HepG2 (cell line): ENCODE results near the gene NT5DC1. TPM values are rescaled to one million over a fixed set of nuclear protein-coding genes. Genes with fewer than 3 reads are reported as not detected.

ENCODE experiments used
- FOXK1 ChIP-seq: sonication (generic); formaldehyde crosslinking; IDR thresholded peaks from 2 replicates; pipeline ENCODE4 v1.4.0; 2020; ENCODE audit warnings: low read depth, missing genetic modification reagents, borderline replicate concordance
- KAT2B ChIP-seq: fragments of 150-350 bp; IDR thresholded peaks from 2 replicates; pipeline ENCODE4 v1.6.1; 2014; ENCODE audit warnings: low read depth, low read length, borderline replicate concordance
- NAIF1 ChIP-seq: sonication (generic); formaldehyde crosslinking; IDR thresholded peaks from 2 replicates; pipeline ENCODE4 v1.5.0; 2020; ENCODE audit warnings: mild to moderate bottlenecking, missing genetic modification reagents, borderline replicate concordance
- RFX5 ChIP-seq: IDR thresholded peaks from 2 replicates; pipeline ENCODE4 v1.6.1; 2011; ENCODE audit warnings: low read depth, low read length, improper control_type of control experiment
- SIX1 ChIP-seq: sonication (generic); formaldehyde crosslinking; IDR thresholded peaks from 2 replicates; pipeline ENCODE4 v1.4.0; 2020; ENCODE audit warnings: missing genetic modification reagents, borderline replicate concordance
- TBP ChIP-seq: sonication (generic); formaldehyde crosslinking; IDR thresholded peaks from 2 replicates; pipeline ENCODE4 v1.5.0; 2020; ENCODE audit warnings: missing genetic modification reagents
- ZMYM2 ChIP-seq: sonication (generic); formaldehyde crosslinking; IDR thresholded peaks from 2 replicates; pipeline ENCODE4 v1.8.0; 2022; ENCODE audit warnings: mild to moderate bottlenecking, missing genetic modification reagents
- ZNF33A ChIP-seq: sonication (generic); formaldehyde crosslinking; IDR thresholded peaks from 2 replicates; pipeline ENCODE4 v1.5.1; 2020; ENCODE audit warnings: missing genetic modification reagents, mild to moderate bottlenecking, moderate library complexity, borderline replicate concordance
- polyA plus RNA-seq, 8 experiments: library from polyadenylated mRNA; depleted of rRNA in 3 of 8; stranded (reverse) in 7 of 8; unstranded in 1 of 8; fragments of >200 nt; fragmentation: Illumina TruSeq in 4 of 8; extraction: Trizol in 4 of 8; gene quantifications; 2 replicates each; pipeline versions ENCODE4 v1.2.1 to v1.2.3, GENCODE V29; 2011 to 2016; ENCODE audit warnings: low read depth in 4 of 8, missing spikeins in 1 of 8, mixed read lengths in 1 of 8; ENCODE audit not compliant: insufficient read depth in 1 of 8
- total RNA-seq, 5 experiments: library from RNA; depleted of rRNA; stranded (reverse); fragments of >200 nt; fragmentation: Illumina TruSeq; extraction: Trizol; gene quantifications; 2 replicates each; pipeline ENCODE4 v1.2.3, GENCODE V29; 2016; ENCODE audit warnings: low read depth in 1 of 5

The NT5DC1 gene
- total and polyA plus RNA-seq, 2 of the 13 experiments (the other 11 are each of a cell fraction or from before 2014, with no cell fraction given) = 27.0 to 56.1 TPM

- TF ChIP-seq TBP (CRISPR knock-in tag) (no peak), SIX1 (no peak), RFX5 (no peak), ZNF33A (CRISPR knock-in tag) (no peak), ZMYM2 (CRISPR knock-in tag) (no peak), NAIF1 (no peak), FOXK1 (CRISPR knock-in tag) (no peak), KAT2B (no peak)
These were observed 198.3 kb downstream of the NT5DC1 start (continued) for GRCh38 chr6:116298973-116299372.

Other genes with a start within 250 kb of the NT5DC1 start
- gene FRK, start 40.0 kb upstream of the NT5DC1 start, total RNA-seq (2016; rRNA removed; fragmentation: Illumina TruSeq; extraction: Trizol) = 2.9 and 4.5 TPM in 2 replicates
- 1.3 and 1.5 TPM in 2 replicates for gene FRK, start 40.0 kb upstream of the NT5DC1 start, polyA plus RNA-seq (2011; rRNA removed)
- gene COL10A1, start 25.3 kb downstream of the NT5DC1 start, total RNA-seq (2016; rRNA removed; fragmentation: Illumina TruSeq; extraction: Trizol) = not detected in 2 replicates
- gene COL10A1, start 25.3 kb downstream of the NT5DC1 start, polyA plus RNA-seq (2011; rRNA removed) = 0.07 TPM in 2 replicates
- 19.7 and 24.0 TPM in 2 replicates for gene TSPYL4, start 153.2 kb downstream of the NT5DC1 start, total RNA-seq (2016; rRNA removed; fragmentation: Illumina TruSeq; extraction: Trizol)
- gene TSPYL4, start 153.2 kb downstream of the NT5DC1 start, polyA plus RNA-seq (2011; rRNA removed) = 18.0 and 20.4 TPM in 2 replicates
- gene TSPYL1, start 179.1 kb downstream of the NT5DC1 start, total RNA-seq (2016; rRNA removed; fragmentation: Illumina TruSeq; extraction: Trizol) = 93.0 and 102 TPM in 2 replicates
- gene TSPYL1, start 179.1 kb downstream of the NT5DC1 start, polyA plus RNA-seq (2011; rRNA removed) = 28.3 and 33.0 TPM in 2 replicates